GM19238 (cell line): ENCODE data around the gene AMMECR1.

Experiments used
- DNase-seq: peaks from one replicate; pipeline ENCODE4 v3.0.0; 2011; ENCODE audit warnings: low spot score; ENCODE audit not compliant: insufficient read length

AMMECR1 gene

DNA sequence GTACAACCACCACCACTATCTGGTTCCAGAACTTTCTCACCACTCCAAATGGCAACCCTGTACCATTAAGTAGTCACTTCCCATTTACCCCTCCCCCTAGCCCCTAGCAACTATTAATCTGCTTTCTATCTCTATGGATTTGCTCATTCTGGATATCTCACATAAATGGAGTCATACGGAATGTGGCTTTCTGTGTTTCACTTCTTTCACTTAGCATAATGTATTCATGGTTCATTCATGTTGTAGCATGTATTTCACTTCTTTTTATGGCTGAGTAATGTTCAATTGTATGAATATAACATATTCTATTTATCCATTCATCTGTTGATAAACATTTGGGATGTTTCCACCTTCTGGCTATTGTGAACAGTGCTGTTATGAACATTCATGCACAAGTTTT, 104.7 kb downstream of the AMMECR1 start:
- no peak for DNase-seq

DNA sequence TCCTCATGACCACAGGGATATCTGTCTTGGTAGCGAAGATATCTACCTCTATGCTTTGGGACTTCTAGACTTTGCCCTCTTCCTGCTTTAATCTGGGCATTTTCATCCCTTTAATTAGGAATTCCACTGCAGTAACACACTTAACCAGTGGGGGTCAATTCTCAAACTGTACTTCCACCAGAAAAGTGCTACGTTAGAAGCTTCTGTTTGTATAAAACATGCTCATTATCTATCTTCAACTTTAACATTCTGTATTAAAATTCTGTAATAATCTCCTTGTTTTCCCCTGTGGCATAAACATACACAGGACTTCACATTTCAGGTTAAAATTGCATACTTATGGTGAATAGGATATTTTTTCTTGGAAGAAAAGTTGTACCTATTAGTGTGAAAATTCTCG, 105.6 kb downstream of the AMMECR1 start:
- DNase-seq, result no peak

DNA sequence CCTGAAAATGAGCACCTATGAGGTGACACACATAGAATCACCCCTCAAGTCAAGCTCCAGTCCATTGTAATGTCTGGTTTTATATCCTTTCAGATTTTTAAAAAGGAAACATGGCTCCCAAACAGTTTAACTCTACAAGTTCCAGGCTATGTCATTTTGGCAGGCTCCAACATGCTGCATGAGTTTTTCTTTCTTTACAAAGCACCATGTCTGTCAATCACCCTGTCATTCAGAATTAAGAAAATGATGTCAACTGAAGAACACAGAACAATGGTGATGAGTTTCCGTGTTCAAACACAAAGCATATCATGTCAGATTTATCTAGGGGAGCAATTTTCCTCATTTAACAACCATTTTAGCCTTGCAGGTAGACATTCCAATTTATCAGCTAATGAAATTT, 106.5 kb downstream of the AMMECR1 start:
- DNase-seq, result no peak

DNA sequence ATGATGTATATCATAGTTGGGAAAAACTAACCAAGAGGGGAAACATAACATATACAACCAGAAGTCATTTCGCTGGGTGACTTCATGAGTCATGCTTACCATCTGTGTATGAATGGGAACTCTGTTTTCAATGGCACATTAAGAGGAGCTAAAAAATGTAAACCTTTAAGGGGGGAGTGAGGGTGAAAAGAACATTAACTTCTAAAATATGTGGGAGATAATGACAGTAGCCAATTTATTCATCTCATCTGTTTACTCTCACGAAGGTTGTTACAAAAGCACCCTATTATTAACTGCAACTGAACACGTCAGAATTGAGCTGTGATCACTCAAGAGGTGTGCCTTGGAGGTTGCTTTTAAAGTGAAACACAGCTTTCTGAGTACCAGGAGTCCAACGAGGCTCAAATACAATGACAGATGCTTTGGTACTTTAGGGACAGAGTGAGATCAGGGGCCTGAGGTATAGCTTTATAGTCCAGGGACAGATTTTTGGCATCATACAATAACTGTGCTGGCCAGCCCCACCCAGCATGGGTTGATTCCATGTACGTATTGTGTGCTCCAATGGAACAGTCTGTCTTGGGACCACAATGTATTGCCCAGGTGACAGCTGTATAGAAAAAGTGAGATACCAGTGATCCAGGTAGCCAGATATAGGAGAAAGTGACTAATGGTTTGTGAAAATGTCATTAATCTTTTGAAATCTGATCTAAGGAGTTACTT, 107.3 kb downstream of the AMMECR1 start:
- no peak for DNase-seq

GRCh38 chrX:110208092-110208491, 109.8 kb downstream of the AMMECR1 start:
- no peak for DNase-seq

GRCh38 chrX:110204986-110205385, 112.9 kb downstream of the AMMECR1 start:
- no peak for DNase-seq

DNA sequence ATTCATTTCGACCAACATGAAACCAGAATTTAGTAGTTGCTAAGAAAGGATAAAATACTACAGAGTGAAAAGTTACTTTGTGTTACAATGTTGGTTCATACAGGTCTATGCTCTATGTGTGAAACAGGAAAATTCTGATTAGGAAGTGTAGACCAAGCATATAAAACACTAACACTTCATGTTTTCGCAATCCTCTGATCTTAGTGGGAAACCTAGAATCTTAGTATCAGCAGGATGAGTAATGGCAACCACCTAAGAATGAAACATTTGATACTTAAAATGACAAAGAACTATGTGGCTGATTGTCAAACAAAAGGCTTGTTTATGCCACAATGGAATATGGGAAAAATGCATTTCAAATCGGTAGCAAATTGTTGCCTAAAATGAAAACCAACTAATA, 116.1 kb downstream of the AMMECR1 start:
- DNase-seq, result no peak

GRCh38 chrX:110194977-110195376, 122.9 kb downstream of the AMMECR1 start:
- DNase-seq, result no peak

DNA sequence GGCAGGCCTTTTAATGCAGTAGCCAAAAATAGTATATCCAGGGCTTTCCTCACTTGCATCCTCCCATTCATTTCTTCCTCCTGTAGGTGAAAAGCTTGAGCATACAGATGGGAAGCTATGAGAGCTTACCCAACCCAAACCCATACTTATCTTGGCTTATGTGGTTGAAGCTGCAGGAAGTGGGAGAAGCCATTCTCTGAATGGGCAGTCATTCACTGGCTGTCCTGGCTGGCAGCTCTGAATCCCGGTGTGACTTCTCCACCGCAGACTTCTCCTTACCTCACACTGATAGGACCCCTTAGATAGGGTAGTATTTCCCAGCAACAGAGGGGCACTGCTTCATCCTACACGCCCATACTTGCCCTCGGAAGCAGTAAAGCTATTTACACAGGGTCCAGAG, 125.4 kb downstream of the AMMECR1 start:
- DNase-seq, result no peak

DNA sequence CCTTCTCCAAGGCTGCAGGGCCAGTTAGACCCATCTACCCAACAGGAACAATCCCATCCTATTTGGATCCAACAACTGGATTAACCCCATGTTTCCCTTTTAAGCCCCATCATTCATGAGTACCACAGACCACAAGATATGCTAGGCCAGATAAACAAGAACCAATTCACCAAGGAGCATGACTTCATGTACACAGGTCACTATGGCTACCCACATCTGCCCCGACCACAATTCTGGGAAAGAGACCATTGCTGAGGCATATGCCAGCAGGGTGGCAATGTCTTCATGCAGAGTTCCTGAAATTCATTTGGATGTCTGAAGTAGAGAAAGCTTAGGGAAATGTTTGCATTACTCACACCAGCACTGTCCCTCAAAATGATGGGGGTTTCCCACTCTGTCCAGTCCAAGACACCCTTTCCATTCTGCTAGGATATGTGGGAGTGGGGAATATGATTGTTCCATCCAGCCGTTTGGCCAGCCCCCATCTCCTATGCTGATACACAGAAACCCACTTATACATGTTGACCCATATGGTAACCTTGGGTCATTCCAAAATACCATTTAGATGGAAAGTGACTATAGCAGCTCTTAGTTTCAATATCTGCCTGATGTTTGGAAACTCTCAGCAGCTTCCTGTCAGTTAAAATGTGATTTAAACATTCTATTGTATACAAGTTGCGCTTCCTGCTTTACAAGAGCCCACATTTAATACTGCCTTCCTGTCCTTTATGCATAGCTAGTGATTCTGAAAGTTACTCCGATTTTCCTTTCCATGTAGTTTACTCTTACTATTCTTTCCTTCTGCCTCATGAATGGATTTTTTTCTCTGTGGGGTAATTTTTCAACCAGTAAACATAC, 129.0 kb downstream of the AMMECR1 start:
- no peak for DNase-seq

DNA sequence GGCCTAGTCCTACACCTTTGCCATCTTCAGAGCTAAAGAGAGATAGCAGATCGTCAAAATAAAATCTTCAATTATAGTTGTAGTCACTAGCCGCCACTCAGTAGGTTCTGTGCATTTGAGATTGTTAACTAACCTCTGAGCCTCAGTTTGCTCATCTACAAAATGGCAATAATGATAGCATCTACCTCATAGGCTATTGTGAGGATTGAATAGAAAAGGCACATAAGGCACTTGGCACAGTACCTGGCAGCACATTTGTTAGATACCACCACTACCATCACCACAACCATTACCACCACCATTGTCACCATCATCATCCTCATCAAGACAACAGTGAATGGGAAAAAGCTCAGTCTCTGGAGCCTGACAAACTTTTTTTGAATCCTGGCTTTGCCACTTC, 134.6 kb downstream of the AMMECR1 start:
- no peak for DNase-seq

DNA sequence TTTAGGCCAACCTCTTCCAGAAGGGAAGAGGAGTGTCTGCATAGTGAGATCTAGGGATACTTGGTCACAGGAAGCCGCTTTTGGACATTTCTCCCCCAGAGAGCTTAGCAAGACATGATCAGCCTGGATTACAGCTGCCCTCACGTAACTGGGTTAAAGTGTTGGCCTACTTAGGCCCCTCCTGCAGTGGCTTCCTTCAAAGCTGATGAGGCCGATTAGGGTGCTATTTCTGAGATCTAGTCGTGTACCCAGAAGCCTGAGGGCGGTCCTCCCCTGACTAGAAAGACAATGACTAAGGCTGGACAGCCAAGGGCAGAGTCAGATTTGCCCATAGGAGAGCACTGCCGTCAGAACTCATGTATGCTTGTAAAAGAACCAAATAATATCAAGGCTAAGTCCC, 135.0 kb downstream of the AMMECR1 start:
- no peak for DNase-seq

GRCh38 chrX:110182362-110182761, 135.5 kb downstream of the AMMECR1 start:
- DNase-seq, result no peak

- no peak for DNase-seq
These were observed 136.3 kb downstream of the AMMECR1 start for GRCh38 chrX:110181459-110182137.

GRCh38 chrX:110180928-110181310, 137.0 kb downstream of the AMMECR1 start:
- DNase-seq, result no peak

DNA sequence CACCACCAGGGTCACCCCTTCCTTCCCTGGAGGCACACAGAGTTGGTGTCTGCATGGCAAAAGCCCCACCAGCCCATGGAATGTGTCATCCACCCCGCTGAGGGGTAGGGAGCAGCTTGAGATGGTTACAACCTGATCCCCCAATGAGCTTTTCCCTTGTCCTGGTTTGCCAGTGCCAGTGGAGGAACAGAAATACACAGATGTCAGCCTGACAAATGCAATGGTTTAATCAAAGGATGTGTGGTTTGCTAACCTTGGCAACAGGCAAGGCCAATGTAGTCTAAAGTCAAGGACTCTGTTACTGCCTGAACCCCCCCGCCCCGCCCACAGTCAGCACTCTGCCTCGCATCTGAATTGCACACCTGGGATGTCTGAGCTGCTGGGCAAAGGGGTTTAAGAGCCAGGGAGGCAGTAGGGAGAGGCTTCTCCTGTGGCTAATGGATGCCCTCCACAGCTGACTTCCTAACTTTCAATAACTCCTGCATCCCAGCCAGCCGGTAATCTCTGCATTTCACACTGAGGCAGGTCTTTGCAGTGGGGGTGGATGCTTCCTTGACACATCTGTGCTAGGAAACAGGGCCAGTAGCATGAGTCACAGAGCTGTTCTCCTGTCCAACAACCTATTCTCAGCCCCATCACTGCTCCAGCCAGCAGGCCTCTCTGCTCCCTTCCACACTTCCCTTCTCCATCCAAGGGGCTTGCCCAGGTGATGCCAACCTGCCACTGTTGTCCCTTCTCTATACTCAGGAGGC, 137.5 kb downstream of the AMMECR1 start:
- no peak for DNase-seq

GRCh38 chrX:110178179-110178865, 139.6 kb downstream of the AMMECR1 start:
- DNase-seq, result no peak

- DNase-seq, result no peak
These were observed 142.2 kb downstream of the AMMECR1 start for GRCh38 chrX:110175696-110176095.

DNA sequence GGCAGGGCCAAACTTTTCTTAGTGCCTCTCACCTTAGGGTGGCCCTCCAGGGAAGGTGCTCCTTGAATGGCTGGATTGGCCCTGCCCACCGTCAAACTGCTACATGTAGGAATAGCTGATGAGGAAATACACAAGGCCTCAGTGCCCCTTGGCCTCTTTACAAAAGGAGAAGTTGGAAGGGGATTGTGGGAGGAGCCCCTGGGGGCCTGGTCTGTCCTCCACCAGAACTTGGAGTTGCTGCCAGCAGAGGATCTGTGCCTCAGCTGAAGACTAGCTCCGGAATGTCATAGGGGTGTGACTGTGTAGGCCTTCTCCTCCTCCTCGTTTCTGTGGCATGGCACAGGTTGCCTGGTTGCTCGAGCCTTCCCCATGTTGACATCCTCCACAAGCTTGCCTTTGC, 142.7 kb downstream of the AMMECR1 start:
- DNase-seq, result no peak

GRCh38 chrX:110173192-110174175, 144.4 kb downstream of the AMMECR1 start:
- no peak for DNase-seq
